ENCODE results near the gene URAD.

The URAD gene

GRCh38 chr13:27954406-27954851 lies 34.1 kb downstream of the URAD start:
- DNase-seq, result no peak

- peak in 1 of 2 experiments; percentile 63 for DNase-seq
Measured at GRCh38 chr13:27953676-27954405, 34.7 kb downstream of the URAD start.

- no peak for DNase-seq
Measured at GRCh38 chr13:27952876-27953675, 35.4 kb downstream of the URAD start.

- DNase-seq, result no peak
Measured at GRCh38 chr13:27942972-27943371, 45.5 kb downstream of the URAD start.

DNA sequence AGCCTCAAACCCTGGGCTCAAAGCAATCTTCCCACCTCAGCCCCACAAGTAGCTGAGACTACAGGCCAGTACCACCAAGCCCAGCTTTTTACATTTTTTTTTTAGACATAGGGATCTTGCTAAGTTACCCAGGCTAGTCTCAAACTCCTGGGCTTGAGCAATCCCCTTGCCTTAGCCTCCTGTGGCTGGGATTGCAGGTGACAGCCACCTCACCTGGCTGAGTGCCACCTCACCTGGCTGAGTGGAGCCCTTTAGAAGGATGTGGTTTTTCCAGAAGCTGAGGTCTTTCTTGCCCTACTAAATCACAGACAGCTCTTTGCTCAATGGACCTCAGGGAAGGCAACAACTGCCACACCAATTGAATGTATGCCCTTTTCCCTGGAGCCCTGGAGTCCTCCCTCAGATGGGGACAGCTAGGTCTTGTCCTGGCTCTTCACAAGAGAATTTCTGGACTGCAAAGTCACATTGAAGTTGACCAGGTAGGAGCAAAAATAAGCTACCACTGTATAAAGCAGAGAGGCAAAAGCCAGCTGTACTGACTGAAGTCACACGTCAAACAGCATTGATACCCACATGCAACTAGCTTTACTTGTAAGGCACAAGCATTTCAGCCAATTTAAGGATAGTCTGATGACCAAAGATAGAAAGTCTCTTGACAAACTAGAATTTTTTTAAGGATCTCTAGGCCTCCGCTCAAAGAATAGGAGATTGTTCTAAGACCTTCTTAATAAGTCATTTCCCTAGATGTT lies 54.7 kb downstream of the URAD start:
- DNase-seq, result no peak

DNA sequence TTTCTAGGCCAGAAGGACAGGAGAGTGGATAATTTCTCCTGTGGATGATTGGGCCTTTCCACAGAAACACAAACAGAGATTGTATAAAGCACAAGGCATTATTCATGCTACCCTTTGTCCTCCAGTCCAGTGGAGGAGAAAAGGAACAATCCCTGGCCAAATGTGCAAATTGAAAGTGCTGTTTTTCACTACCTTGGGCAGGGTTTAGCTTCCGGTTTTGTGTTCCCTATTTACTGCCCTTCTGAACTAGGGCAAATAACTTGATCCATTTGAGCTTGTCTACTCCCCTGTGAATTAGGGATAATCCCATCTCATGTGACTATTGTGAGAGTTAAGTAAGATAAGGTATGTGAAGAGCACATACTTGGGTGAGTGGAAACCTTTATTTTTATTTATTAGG lies 55.4 kb downstream of the URAD start:
- no peak for DNase-seq

DNA sequence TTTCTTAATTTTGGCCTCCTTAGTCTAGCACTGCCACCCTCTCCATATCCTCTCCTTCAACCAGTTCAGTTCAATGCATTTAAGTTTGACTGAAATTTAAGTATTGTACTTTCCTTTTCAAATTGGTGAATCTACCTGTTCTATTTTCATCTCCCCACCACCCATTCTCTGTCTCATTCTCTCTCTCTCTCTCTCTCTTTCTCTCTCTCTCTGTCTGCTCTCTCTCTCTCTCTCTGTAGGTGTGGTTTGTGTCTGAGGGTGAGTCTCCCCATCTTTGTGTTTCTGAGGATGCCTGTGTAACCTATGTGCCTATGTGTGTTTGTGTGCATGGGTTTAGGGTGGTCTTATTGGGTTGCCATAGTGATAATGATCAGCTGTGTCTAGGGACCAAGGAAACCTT lies 58.6 kb downstream of the URAD start:
- no peak for DNase-seq

GRCh38 chr13:27928805-27929753 lies 59.4 kb downstream of the URAD start:
- DNase-seq, result no peak

DNA sequence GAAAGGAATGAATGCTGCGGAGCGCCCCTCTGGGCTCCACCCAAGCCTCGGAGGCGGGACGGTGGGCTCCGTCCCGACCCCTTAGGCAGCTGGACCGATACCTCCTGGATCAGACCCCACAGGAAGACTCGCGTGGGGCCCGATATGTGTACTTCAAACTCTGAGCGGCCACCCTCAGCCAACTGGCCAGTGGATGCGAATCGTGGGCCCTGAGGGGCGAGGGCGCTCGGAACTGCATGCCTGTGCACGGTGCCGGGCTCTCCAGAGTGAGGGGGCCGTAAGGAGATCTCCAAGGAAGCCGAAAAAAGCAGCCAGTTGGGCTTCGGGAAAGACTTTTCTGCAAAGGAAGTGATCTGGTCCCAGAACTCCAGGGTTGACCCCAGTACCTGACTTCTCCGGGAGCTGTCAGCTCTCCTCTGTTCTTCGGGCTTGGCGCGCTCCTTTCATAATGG lies 60.1 kb downstream of the URAD start:
- no peak for DNase-seq

Data from NCI-H446 (cell line).